GM18861 (cell line): ENCODE data around the gene CASP8.

Experiments
- ATAC-seq: cut with Tn5 transposase; IDR thresholded peaks from one replicate; pipeline ENCODE4 v1.9.1; 2021; ENCODE audit not compliant: unreplicated experiment

CASP8 gene

DNA sequence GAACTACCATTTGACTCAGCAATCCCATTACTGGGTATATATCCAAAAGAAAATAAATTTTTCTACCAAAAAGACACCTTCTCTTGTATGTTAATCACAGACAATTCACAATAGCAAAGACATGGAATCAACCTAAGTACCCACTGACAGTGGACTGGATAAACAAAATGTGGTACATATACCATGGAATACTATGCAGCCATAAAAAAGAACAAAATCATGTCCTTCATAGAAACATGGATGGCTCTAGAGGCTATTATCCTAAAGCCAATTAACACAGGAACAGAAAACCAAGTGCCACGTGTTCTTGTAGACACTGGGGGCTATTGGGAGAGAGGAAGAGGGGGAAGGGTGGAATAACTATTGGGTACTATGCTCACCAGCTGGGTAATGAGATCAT lies 69.1 kb downstream of the CASP8 start:
- ATAC-seq, result no peak
